Astrocyte (in vitro differentiated cells and primary cell): ENCODE results near the gene CDNF. TPM values are rescaled to one million over a fixed set of nuclear protein-coding genes. Genes with fewer than 3 reads are reported as not detected.

Source experiments
- DNase-seq: peaks from one replicate; pipeline ENCODE4 v3.0.0-alpha.2; 2010; ENCODE audit warnings: low read depth
- FAIRE-seq: peaks from 2 replicates; lab custom pipeline; 2011; peaks lifted over from hg19 to GRCh38; lab: Jason Lieb, UNC
- H2AFZ ChIP-seq: 2 replicates; pipeline ENCODE4 v1.6.0; 2012; ENCODE audit warnings: low read depth, low read length, inconsistent platforms
- H3K27ac ChIP-seq: 2 replicates; pipeline ENCODE4 v1.5.1; 2011; ENCODE audit warnings: low read depth, low read length, inconsistent platforms
- H3K27me3 ChIP-seq: 2 replicates; pipeline ENCODE4 v1.6.0; 2011; ENCODE audit warnings: low read length, inconsistent platforms; ENCODE audit not compliant: insufficient read depth
- H3K36me3 ChIP-seq: 2 replicates; pipeline ENCODE4 v1.5.1; 2011; ENCODE audit warnings: low read length, inconsistent platforms; ENCODE audit not compliant: insufficient read depth
- H3K4me1 ChIP-seq: 2 replicates; pipeline ENCODE4 v1.5.1; 2011; ENCODE audit warnings: low read length, inconsistent platforms; ENCODE audit not compliant: insufficient read depth
- H3K4me2 ChIP-seq: 2 replicates; pipeline ENCODE4 v1.6.0; 2012; ENCODE audit warnings: low read length, inconsistent platforms
- H3K4me3 ChIP-seq: 2 replicates; pipeline ENCODE4 v1.5.1; 2011; ENCODE audit warnings: low read depth, mild to moderate bottlenecking, low read length, inconsistent platforms; ENCODE audit not compliant: insufficient read depth
- H3K79me2 ChIP-seq: 2 replicates; pipeline ENCODE4 v1.6.0; 2012; ENCODE audit warnings: mild to moderate bottlenecking, low read length, inconsistent platforms; ENCODE audit not compliant: insufficient read depth
- H3K9ac ChIP-seq: 2 replicates; pipeline ENCODE4 v1.6.0; 2012; ENCODE audit warnings: mild to moderate bottlenecking, low read length, inconsistent platforms
- H3K9me3 ChIP-seq: 2 replicates; pipeline ENCODE4 v1.5.1; 2012; ENCODE audit warnings: low read depth, mild to moderate bottlenecking, low read length, inconsistent platforms; ENCODE audit not compliant: insufficient read depth
- H4K20me1 ChIP-seq: 2 replicates; pipeline ENCODE4 v1.6.0; 2012; ENCODE audit warnings: low read length, inconsistent platforms; ENCODE audit not compliant: insufficient read depth
- H3K27ac Mint-ChIP-seq: one replicate; pipeline ENCODE4 v1.8.0; 2021; ENCODE audit warnings: mild to moderate bottlenecking, mixed read lengths; ENCODE audit not compliant: unreplicated experiment
- H3K27me3 Mint-ChIP-seq: one replicate; pipeline ENCODE4 v1.8.0; 2021; ENCODE audit warnings: low read depth, mixed read lengths; ENCODE audit not compliant: unreplicated experiment
- H3K36me3 Mint-ChIP-seq: one replicate; pipeline ENCODE4 v1.8.0; 2021; ENCODE audit warnings: low read depth, mixed read lengths; ENCODE audit not compliant: unreplicated experiment
- H3K4me1 Mint-ChIP-seq: one replicate; pipeline ENCODE4 v1.8.0; 2021; ENCODE audit warnings: low read depth, mixed read lengths; ENCODE audit not compliant: unreplicated experiment
- H3K4me3 Mint-ChIP-seq: one replicate; pipeline ENCODE4 v1.8.0; 2021; ENCODE audit warnings: mild to moderate bottlenecking, moderate library complexity, mixed read lengths; ENCODE audit not compliant: unreplicated experiment
- H3K9me3 Mint-ChIP-seq: one replicate; pipeline ENCODE4 v1.8.0; 2021; ENCODE audit warnings: mild to moderate bottlenecking, mixed read lengths; ENCODE audit not compliant: unreplicated experiment
- CTCF ChIP-seq: IDR thresholded peaks from 2 replicates; pipeline ENCODE4 v1.5.1; 2011; ENCODE audit warnings: low read depth, mild to moderate bottlenecking, inconsistent platforms, low read length, moderate library complexity; ENCODE audit not compliant: insufficient read depth
- EZH2 ChIP-seq: IDR thresholded peaks from 2 replicates; pipeline ENCODE4 v1.6.1; 2012; ENCODE audit warnings: mild to moderate bottlenecking, low read length, inconsistent platforms; ENCODE audit not compliant: insufficient read depth
- total RNA-seq: library from RNA; stranded (reverse); gene quantifications from 2 replicates; pipeline ENCODE4 v1.2.1, GENCODE V29; 2021

CDNF gene
- total RNA-seq, 1 donor from 2014 or later: 1.4 TPM

- H3K9me3 Mint-ChIP-seq: no peaks in the 10 kb centered on the region
- peak overlapping the region; percentile 87 for H2AFZ ChIP-seq
- peak overlapping the region; percentile 94 for H3K4me3 ChIP-seq
- FAIRE-seq (no peak), DNase-seq (peak; percentile 53)
- H3K36me3 ChIP-seq: peaks cover 13% of the 10 kb centered on the region
- peaks cover 31% of the 10 kb centered on the region for H3K79me2 ChIP-seq
- peaks cover 2% of the 10 kb centered on the region for H3K4me1 Mint-ChIP-seq
- no peak for TF ChIP-seq EZH2
- no peak for TF ChIP-seq CTCF
- peak overlapping the region; percentile 89 for H3K27ac ChIP-seq
- H3K4me2 ChIP-seq: peak overlapping the region; percentile 92
- no peaks in the 10 kb centered on the region for H3K27me3 Mint-ChIP-seq
- no peaks in the 10 kb centered on the region for H3K36me3 Mint-ChIP-seq
- peaks cover 7% of the 10 kb centered on the region for H4K20me1 ChIP-seq
- H3K9ac ChIP-seq: peak overlapping the region; percentile 99
- H3K9me3 ChIP-seq: no peaks in the 10 kb centered on the region
- peak overlapping the region; percentile 98 for H3K4me3 Mint-ChIP-seq
- H3K27me3 ChIP-seq: no peaks in the 10 kb centered on the region
- H3K4me1 ChIP-seq: peaks cover 8% of the 10 kb centered on the region
- H3K27ac Mint-ChIP-seq: peak overlapping the region; percentile 54
These were observed 657 bp downstream of the CDNF start for GRCh38 chr10:14837003-14837756.

- Mint-ChIP-seq H3K36me3 (no peaks in the 10 kb centered on the region), H3K4me3 (no peak overlapping the region), H3K4me1 (peaks cover 2% of the 10 kb centered on the region), H3K27ac (no peak overlapping the region), H3K27me3 (no peaks in the 10 kb centered on the region), H3K9me3 (no peaks in the 10 kb centered on the region)
- no peak overlapping the region for H3K9ac ChIP-seq
- TF ChIP-seq EZH2: no peak
- TF ChIP-seq CTCF: no peak
- no peak overlapping the region for H3K27ac ChIP-seq
- FAIRE-seq (no peak), DNase-seq (no peak)
- H2AFZ ChIP-seq: no peak overlapping the region
- no peak overlapping the region for H3K4me3 ChIP-seq
- peaks cover 4% of the 10 kb centered on the region for H3K36me3 ChIP-seq
- no peaks in the 10 kb centered on the region for H3K27me3 ChIP-seq
- H3K4me1 ChIP-seq: peaks cover 8% of the 10 kb centered on the region
- no peaks in the 10 kb centered on the region for H3K9me3 ChIP-seq
- peaks cover 27% of the 10 kb centered on the region for H3K79me2 ChIP-seq
- H3K4me2 ChIP-seq: no peak overlapping the region
- peaks cover 7% of the 10 kb centered on the region for H4K20me1 ChIP-seq
These were observed 1.6 kb downstream of the CDNF start for GRCh38 chr10:14836208-14836607.

- Mint-ChIP-seq H3K27ac (no peak overlapping the region), H3K36me3 (no peaks in the 10 kb centered on the region), H3K4me1 (no peaks in the 10 kb centered on the region), H3K4me3 (no peak overlapping the region), H3K27me3 (no peaks in the 10 kb centered on the region), H3K9me3 (no peaks in the 10 kb centered on the region)
- no peak overlapping the region for H3K4me2 ChIP-seq
- no peak overlapping the region for H3K27ac ChIP-seq
- no peaks in the 10 kb centered on the region for H3K9me3 ChIP-seq
- no peak for FAIRE-seq
- H4K20me1 ChIP-seq: no peaks in the 10 kb centered on the region
- H2AFZ ChIP-seq: no peak overlapping the region
- H3K36me3 ChIP-seq: no peaks in the 10 kb centered on the region
- H3K4me3 ChIP-seq: no peak overlapping the region
- peaks cover 8% of the 10 kb centered on the region for H3K4me1 ChIP-seq
- H3K79me2 ChIP-seq: peaks cover under 1% of the 10 kb centered on the region
- TF ChIP-seq CTCF (no peak), EZH2 (no peak)
- H3K9ac ChIP-seq: no peak overlapping the region
- no peak for DNase-seq
- no peaks in the 10 kb centered on the region for H3K27me3 ChIP-seq
These were observed 4.7 kb downstream of the CDNF start for GRCh38 chr10:14833106-14833505.
